ENCODE measurements around the gene FBXO45.

DNA sequence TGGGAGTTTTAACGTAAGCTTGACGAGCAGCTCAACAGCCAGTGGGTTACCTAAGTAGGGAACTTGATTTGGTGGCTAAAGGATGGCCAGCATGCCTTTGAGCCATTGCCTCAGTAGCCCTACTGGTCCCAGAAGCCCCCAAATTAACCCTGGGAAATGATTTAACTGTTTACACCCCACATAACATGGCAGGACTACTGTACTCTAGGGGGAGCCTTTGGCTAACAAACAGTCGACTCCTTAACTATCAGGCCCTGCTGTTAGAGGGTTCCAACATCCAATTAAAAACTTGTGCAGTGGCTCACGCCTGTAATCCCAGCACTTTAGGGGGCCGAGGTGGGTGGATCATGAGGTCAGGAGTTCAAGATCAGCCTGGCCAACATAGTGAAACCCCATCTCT, 43.9 kb upstream of the FBXO45 start:
- TF ChIP-seq MAZ (IDR thresholded peaks at IDR 0.05; ENCODE audit: borderline replicate concordance, low read depth, low read length), result no peak
- TF ChIP-seq, protein P1, sequence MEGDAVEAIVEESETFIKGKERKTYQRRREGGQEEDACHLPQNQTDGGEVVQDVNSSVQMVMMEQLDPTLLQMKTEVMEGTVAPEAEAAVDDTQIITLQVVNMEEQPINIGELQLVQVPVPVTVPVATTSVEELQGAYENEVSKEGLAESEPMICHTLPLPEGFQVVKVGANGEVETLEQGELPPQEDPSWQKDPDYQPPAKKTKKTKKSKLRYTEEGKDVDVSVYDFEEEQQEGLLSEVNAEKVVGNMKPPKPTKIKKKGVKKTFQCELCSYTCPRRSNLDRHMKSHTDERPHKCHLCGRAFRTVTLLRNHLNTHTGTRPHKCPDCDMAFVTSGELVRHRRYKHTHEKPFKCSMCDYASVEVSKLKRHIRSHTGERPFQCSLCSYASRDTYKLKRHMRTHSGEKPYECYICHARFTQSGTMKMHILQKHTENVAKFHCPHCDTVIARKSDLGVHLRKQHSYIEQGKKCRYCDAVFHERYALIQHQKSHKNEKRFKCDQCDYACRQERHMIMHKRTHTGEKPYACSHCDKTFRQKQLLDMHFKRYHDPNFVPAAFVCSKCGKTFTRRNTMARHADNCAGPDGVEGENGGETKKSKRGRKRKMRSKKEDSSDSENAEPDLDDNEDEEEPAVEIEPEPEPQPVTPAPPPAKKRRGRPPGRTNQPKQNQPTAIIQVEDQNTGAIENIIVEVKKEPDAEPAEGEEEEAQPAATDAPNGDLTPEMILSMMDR (conservative IDR thresholded peaks at IDR 0.05; ENCODE audit: low read depth, low read length), result peak; percentile 25
- TF ChIP-seq, protein P2, sequence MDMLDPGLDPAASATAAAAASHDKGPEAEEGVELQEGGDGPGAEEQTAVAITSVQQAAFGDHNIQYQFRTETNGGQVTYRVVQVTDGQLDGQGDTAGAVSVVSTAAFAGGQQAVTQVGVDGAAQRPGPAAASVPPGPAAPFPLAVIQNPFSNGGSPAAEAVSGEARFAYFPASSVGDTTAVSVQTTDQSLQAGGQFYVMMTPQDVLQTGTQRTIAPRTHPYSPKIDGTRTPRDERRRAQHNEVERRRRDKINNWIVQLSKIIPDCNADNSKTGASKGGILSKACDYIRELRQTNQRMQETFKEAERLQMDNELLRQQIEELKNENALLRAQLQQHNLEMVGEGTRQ (IDR thresholded peaks at IDR 0.05; ENCODE audit: low read depth, low read length), result no peak
- no peak for TF ChIP-seq POLR2A (IDR thresholded peaks at IDR 0.05; ENCODE audit: low read depth, low read length)
- TF ChIP-seq, protein P3, sequence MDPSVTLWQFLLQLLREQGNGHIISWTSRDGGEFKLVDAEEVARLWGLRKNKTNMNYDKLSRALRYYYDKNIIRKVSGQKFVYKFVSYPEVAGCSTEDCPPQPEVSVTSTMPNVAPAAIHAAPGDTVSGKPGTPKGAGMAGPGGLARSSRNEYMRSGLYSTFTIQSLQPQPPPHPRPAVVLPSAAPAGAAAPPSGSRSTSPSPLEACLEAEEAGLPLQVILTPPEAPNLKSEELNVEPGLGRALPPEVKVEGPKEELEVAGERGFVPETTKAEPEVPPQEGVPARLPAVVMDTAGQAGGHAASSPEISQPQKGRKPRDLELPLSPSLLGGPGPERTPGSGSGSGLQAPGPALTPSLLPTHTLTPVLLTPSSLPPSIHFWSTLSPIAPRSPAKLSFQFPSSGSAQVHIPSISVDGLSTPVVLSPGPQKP (IDR thresholded peaks at IDR 0.05; ENCODE audit: borderline replicate concordance, low read depth, low read length), result no peak
- TF ChIP-seq RAD21 (IDR thresholded peaks at IDR 0.05; ENCODE audit: low read length), result peak; percentile 36
